Measurements from ENCODE around the gene RTN1.

Gene RTN1

GRCh38 chr14:59832653-59833294, 37.8 kb downstream of the RTN1 start:
- H3K4me3 ChIP-seq (ENCODE audit: low read depth, low read length): no peak overlapping the region
- no peak for TF ChIP-seq CTCF (IDR thresholded peaks at IDR 0.05; ENCODE audit: borderline replicate concordance, insufficient read depth, low read depth, low read length)

GRCh38 chr14:59831121-59831730, 39.4 kb downstream of the RTN1 start:
- no peak overlapping the region for H3K4me3 ChIP-seq (ENCODE audit: low read depth, low read length)
- TF ChIP-seq CTCF (IDR thresholded peaks at IDR 0.05; ENCODE audit: borderline replicate concordance, insufficient read depth, low read depth, low read length): no peak

GRCh38 chr14:59830338-59830734, 40.2 kb downstream of the RTN1 start:
- TF ChIP-seq CTCF (IDR thresholded peaks at IDR 0.05; ENCODE audit: borderline replicate concordance, insufficient read depth, low read depth, low read length): no peak
- no peak overlapping the region for H3K4me3 ChIP-seq (ENCODE audit: low read depth, low read length)

- H3K4me3 ChIP-seq (ENCODE audit: low read depth, low read length): no peak overlapping the region
- no peak for TF ChIP-seq CTCF (IDR thresholded peaks at IDR 0.05; ENCODE audit: borderline replicate concordance, insufficient read depth, low read depth, low read length)
Measured at GRCh38 chr14:59829469-59830337, 40.9 kb downstream of the RTN1 start.

GRCh38 chr14:59828276-59828675, 42.3 kb downstream of the RTN1 start:
- H3K4me3 ChIP-seq (ENCODE audit: low read depth, low read length): no peak overlapping the region
- no peak for TF ChIP-seq CTCF (IDR thresholded peaks at IDR 0.05; ENCODE audit: borderline replicate concordance, insufficient read depth, low read depth, low read length)

GRCh38 chr14:59827401-59827800, 43.2 kb downstream of the RTN1 start:
- H3K4me3 ChIP-seq (ENCODE audit: low read depth, low read length): no peak overlapping the region

More at GRCh38 chr14:59827401-59827800, 43.2 kb downstream of the RTN1 start:
- TF ChIP-seq CTCF (IDR thresholded peaks at IDR 0.05; ENCODE audit: borderline replicate concordance, insufficient read depth, low read depth, low read length): no peak
